GM18519 (cell line): ENCODE data around the gene PCED1B.
"Not testable (repeated sequence)": the region's sequence is repeated elsewhere in the genome, so short reads cannot be mapped to it uniquely, and the experiment has no call there.

Experiments used
- ATAC-seq: cut with Tn5 transposase; IDR thresholded peaks from one replicate; pipeline ENCODE4 v1.9.1; 2021; ENCODE audit warnings: mild to moderate bottlenecking, moderate library complexity; ENCODE audit not compliant: unreplicated experiment, low FRiP score

PCED1B gene

GRCh38 chr12:47268501-47269454 lies 189.4 kb downstream of the PCED1B start:
- peak; percentile 71 for ATAC-seq

DNA sequence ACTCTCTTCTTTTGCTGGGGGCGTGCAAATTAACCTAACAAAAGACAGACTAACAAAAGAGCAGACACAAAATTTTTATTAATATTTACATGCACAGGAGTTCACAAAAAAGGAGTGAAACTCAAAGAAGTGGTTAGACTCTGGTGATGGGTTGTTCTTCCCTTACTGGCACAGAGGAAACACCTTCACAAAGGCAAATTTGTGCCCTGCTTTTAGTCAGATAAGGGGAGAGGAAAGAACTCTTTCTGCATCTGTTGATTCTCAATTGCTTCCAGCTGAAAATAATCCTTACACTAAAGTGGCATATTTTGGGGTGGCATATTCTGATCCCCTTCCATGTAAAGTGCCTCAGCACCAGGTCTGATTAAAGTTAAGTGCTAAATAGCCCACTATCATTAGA lies 190.5 kb downstream of the PCED1B start:
- ATAC-seq: no peak

DNA sequence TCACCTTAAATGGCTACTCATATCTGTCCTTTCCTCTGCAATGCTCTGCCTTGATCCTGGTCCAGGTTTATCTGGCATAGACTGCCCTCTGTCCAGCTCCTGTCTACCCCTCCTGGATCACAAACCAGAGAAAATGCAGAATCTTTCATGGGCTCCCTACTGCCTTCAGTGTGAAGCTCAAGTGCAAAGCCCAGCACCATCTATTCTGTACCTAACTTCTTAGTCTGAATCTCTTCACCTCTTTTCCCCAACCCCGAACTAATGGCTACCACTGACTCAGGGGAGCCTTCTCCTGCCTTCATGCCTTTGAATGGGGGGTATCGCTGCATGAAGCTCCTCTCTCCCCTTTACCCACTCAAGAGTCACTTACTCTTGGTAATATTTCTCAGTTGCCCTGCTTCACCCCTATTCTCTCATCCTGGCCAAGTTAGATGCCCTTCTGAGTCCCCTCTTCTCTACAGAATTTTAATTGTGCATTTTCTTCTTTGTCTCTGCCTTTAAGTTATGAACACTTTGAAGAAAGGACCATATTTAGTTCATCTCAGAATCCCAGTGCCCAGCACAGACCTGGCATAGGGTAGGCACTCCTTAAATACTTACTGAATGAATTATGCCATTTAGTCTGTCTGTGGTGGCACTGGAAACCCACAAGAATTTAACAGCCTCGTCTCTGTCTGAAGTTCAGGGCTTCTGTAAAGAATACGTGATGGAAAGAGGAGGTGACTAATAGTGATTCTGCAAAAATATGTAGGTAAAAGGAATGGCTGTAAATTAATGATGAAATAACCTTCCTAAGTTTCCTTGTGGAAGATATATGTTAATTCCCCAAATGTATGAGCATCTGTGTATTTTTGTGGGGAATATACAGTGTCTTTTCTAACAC lies 191.6 kb downstream of the PCED1B start:
- ATAC-seq: no peak

GRCh38 chr12:47271800-47272239 lies 192.4 kb downstream of the PCED1B start:
- no peak for ATAC-seq

- no peak for ATAC-seq
Measured at GRCh38 chr12:47272412-47273190, 193.2 kb downstream of the PCED1B start.

DNA sequence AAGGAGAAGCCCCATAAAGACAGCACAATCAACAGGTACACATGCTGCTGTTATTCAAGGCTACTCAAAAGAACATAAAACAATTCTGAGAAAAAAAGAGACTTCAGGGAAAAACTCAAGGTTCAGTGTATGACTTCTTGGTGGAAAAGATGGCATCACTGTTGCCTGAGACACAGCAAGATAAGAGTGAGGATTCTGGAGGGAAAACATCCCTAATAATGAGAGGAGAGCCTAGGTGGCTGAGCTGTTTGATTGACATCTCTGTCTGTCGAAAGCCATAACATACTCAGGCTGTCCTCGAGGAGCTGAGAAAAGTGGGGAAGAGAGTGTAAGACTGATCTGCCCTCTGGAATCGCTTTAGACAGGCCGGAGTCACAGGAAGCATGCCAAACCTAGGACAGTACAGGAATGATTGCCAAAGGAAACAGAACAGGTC lies 193.8 kb downstream of the PCED1B start:
- no peak for ATAC-seq

GRCh38 chr12:47274760-47275159 lies 195.3 kb downstream of the PCED1B start:
- ATAC-seq: no peak

DNA sequence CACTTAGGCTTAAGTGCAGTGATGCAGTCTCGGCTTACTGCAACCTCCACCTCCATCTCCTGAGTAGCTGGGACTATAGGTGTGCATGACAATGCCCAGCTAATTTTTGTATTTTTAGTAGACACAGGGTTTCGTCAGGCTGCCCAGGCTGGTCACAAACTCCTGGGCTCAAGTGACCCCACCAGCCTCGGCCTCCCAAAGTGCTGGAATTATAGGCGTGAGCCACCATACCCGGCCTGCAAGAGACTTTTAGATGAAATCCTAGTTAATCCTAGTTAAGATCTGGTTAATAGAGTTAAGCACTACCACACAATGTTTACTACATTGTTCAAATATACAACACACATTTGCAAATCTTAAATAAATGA lies 196.8 kb downstream of the PCED1B start:
- ATAC-seq: no peak

- ATAC-seq: peak; percentile 89
Measured at GRCh38 chr12:47276621-47277309, 197.3 kb downstream of the PCED1B start.

- no peak for ATAC-seq
Measured at GRCh38 chr12:47277972-47278448, 198.6 kb downstream of the PCED1B start.

DNA sequence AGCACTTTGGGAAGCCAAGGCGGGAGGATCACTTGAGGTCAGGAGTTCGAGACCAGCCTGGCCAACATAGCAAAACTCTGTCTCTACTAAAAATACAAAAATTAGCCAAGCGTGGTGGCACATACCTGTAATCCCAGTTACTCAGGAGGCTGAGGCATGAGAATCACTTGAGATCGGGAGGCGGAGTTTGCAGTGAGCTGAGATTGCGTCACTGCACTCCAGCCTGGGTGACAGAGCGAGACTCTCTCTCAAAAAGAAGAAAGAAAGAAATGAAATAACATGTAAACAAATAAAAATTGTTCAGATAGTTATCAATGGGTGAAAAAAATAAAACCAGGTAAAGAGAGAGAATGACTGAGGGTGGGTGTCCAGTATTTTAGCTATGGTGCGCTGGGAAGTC lies 200.3 kb downstream of the PCED1B start:
- ATAC-seq: not testable (repeated sequence)

GRCh38 chr12:47280543-47281300 lies 201.3 kb downstream of the PCED1B start:
- ATAC-seq: no peak

DNA sequence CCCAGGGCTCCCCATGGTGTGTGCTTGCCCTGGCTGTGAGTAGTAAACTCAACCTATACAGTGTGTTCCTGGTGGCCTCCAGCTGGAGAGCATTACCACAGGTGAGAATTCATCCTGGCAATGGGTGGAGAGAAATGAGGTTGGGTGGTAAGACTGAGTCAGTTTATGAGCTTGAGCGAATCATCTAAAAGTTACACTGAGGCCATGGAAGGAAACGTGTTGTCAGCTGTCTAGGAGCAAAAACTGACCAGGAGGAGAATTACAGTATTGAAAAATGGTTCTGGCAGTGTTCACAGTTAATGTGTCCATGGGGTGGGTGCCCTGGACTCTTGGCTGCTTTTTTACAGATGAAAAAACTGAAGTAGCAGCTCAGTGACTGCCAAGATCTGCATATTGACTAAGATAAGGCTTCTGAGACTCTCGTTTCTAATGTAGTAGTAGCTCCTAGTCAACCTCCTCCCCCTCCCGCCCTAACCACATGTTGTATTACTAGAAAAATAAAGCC lies 202.3 kb downstream of the PCED1B start:
- no peak for ATAC-seq

DNA sequence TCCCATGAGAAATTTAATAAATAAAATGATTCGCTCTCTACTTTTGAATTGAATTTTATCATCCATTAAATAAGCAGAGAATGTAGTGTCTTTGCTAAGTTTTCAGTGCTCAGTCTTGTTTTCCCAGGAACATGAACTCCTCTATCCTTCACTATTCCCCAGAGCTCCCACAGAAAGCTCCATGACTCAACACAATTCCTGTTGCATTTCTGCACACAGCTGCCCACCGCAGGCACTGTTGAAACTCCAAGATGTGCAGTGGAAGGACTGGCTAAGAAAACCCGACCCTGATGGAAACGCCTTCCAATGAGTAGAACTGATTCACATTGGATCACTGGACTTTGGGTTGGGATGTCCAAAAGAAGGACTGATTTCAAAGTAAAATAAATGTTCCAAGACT lies 202.8 kb downstream of the PCED1B start:
- no peak for ATAC-seq
